Measurements from ENCODE around the gene IMPACT. TPM values are rescaled to one million over a fixed set of nuclear protein-coding genes. Genes with fewer than 3 reads are reported as not detected.

IMPACT gene
- total and polyA plus RNA-seq, 2 of the 4 experiments (the other 2 are of a cell fraction), result 11.8 to 13.8 TPM

- Histone ChIP-seq H3K56ac (ENCODE audit: extremely low read depth, insufficient read depth, low read length) (no peak overlapping the region), H2BK120ac (ENCODE audit: low read depth, low read length) (no peak overlapping the region), H3K23ac (ENCODE audit: low read depth, low read length) (no peak overlapping the region), H2BK15ac (ENCODE audit: low read depth, low read length) (no peak overlapping the region), H2BK20ac (ENCODE audit: low read depth, low read length) (no peak overlapping the region), H3K36me3 (ENCODE audit: control insufficient read depth, insufficient read depth, low read length) (no peaks in the 10 kb centered on the region), H4K8ac (ENCODE audit: low read depth in 2 of 2, low read length in 2 of 2) (no peak overlapping the region), H2AK9ac (replicated peaks; ENCODE audit: low read depth, low read length, poor library complexity) (no peak overlapping the region), H4K20me1 (ENCODE audit: insufficient read depth, low read length) (no peaks in the 10 kb centered on the region), H4K5ac (ENCODE audit: low read depth, low read length) (no peak overlapping the region), H3K18ac (ENCODE audit: low read depth, low read length) (no peak overlapping the region), H3K4me3 (ENCODE audit: insufficient read depth, low read depth, low read length) (no peak overlapping the region), H3K14ac (replicated peaks; ENCODE audit: low read depth, low read length) (no peak overlapping the region), H3K27me3 (ENCODE audit: control insufficient read depth, insufficient read depth, low read length) (peaks cover 16% of the 10 kb centered on the region), H2BK5ac (ENCODE audit: low read depth, low read length, poor library complexity, severe bottlenecking) (no peak overlapping the region), H4K91ac (ENCODE audit: insufficient read depth, low read depth, low read length) (no peak overlapping the region), H3K9me1 (ENCODE audit: insufficient read depth, low read length) (no peaks in the 10 kb centered on the region), H3K4me1 (ENCODE audit: control insufficient read depth, insufficient read depth, low read length) (no peaks in the 10 kb centered on the region), H2AFZ (replicated peaks; ENCODE audit: low read length, poor library complexity) (no peak overlapping the region), H3K27ac (ENCODE audit: insufficient read depth, low read length) (no peak overlapping the region), H3K79me1 (ENCODE audit: low read depth in 1 of 2, low read length in 2 of 2) (no peaks in the 10 kb centered on the region), H3K4ac (ENCODE audit: low read depth, low read length) (no peak overlapping the region), H3K9me3 (ENCODE audit: control insufficient read depth, insufficient read depth, low read length) (no peaks in the 10 kb centered on the region), H3K4me2 (ENCODE audit: low read depth, low read length) (no peak overlapping the region), H3K9ac (ENCODE audit: low read depth, low read length) (no peak overlapping the region), H2AK5ac (ENCODE audit: low read depth, low read length) (no peak overlapping the region)
- ChIA-PET POLR2A (ENCODE audit: unreplicated experiment) (no interaction called here), CTCF (no interaction called here)
- WGBS, 2 experiments (ENCODE audit: extremely low coverage in 2 of 2, insufficient read length in 1 of 2), result no CpG with 5 or more reads among the region's 7 CpGs
- TF ChIP-seq ELK1 (IDR thresholded peaks at IDR 0.05; ENCODE audit: borderline replicate concordance, low read depth, low read length) (no peak), USF2 (IDR thresholded peaks at IDR 0.05; ENCODE audit: low read depth, low read length) (no peak), MAFK (IDR thresholded peaks at IDR 0.05; ENCODE audit: low read depth, low read length) (no peak), MXI1 (IDR thresholded peaks at IDR 0.05; ENCODE audit: borderline replicate concordance, low read depth, low read length) (no peak), CEBPB (IDR thresholded peaks at IDR 0.05; ENCODE audit: low read depth, low read length) (no peak), CTCF (conservative IDR thresholded peaks at IDR 0.05; ENCODE audit: low read depth, low read length) (no peak), NFE2L2 (IDR thresholded peaks at IDR 0.05; ENCODE audit: low read depth, low read length) (no peak), MAZ (IDR thresholded peaks at IDR 0.05; ENCODE audit: borderline replicate concordance, low read depth, low read length) (no peak), RFX5 (IDR thresholded peaks at IDR 0.05; ENCODE audit: low read depth, low read length) (no peak)
- BruUV-seq (replicated peaks), result no TSS peak
- intact Hi-C loops (cut with micrococcal nuclease) (no loop called here), dilution Hi-C loops (cut with HindIII; ENCODE audit: low sequenced_read_pairs, unreplicated experiment) (no loop called here), in situ Hi-C loops (cut with MboI; ENCODE audit: low sequenced_read_pairs) (no loop called here)
- DNase-seq, result no peak
- no peak for ATAC-seq (ENCODE audit: low read depth)
Measured at GRCh38 chr18:24479371-24479770, 52.9 kb downstream of the IMPACT start.
